Body of pancreas (tissue), 4 donors: ENCODE measurements around the gene UCK1.

Source experiments
- CTCF ChIP-seq, 7 experiments: fragments of 450-650 bp in 4 of 7; fragments of 200-600 bp in 3 of 7; sonication (generic) in 3 of 7; IDR thresholded peaks; one replicate each; pipeline ENCODE4 v1.5.1; 2016 to 2019; ENCODE audit warnings: antibody characterized with exemption in 7 of 7
- POLR2A ChIP-seq, 3 donors: fragments of 450-650 bp; IDR thresholded peaks; one replicate each; pipeline ENCODE4 v1.6.1; 2016; ENCODE audit warnings: antibody characterized with exemption in 3 of 3, mild to moderate bottlenecking in 2 of 3

- TF ChIP-seq CTCF (IDR thresholded peaks at IDR 0.05) = no peak
- no peak for TF ChIP-seq POLR2A (IDR thresholded peaks at IDR 0.05)
These were observed 46.2 kb upstream of the UCK1 start for GRCh38 chr9:131577005-131578000.
